ENCODE measurements around the gene USP49.

- TF ChIP-seq CTCF (tag by site-specific recombination; IDR thresholded peaks at IDR 0.05) (no peak), RBAK (tag by site-specific recombination; IDR thresholded peaks at IDR 0.05) (no peak), ZBTB7A (tag by site-specific recombination; IDR thresholded peaks at IDR 0.05; ENCODE audit: low read depth) (no peak), TCF7L2 (IDR thresholded peaks at IDR 0.05; ENCODE audit: borderline replicate concordance, low read depth, low read length) (no peak), ZNF555 (tag by site-specific recombination; conservative IDR thresholded peaks at IDR 0.05) (no peak), WT1 (tag by site-specific recombination; IDR thresholded peaks at IDR 0.05) (peak; percentile 72), SP2 (tag by site-specific recombination; IDR thresholded peaks at IDR 0.05) (no peak)
Measured at GRCh38 chr6:41763470-41763869, 131.7 kb downstream of the USP49 start.

All from HEK293 (cell line).